Hematopoietic multipotent progenitor cell treated with erythropoietin and hydrocortisone succinate and interleukin-3 and kit ligand, for 15 days (in vitro differentiated cells): ENCODE data around the gene CR1.
"Not testable (repeated sequence)": the region's sequence is repeated elsewhere in the genome, so short reads cannot be mapped to it uniquely, and the experiment has no call there.

Experiments
- DNase-seq: peaks from one replicate; pipeline ENCODE4 v3.0.0-alpha.2; 2015; ENCODE audit warnings: low spot score

Gene CR1

DNA sequence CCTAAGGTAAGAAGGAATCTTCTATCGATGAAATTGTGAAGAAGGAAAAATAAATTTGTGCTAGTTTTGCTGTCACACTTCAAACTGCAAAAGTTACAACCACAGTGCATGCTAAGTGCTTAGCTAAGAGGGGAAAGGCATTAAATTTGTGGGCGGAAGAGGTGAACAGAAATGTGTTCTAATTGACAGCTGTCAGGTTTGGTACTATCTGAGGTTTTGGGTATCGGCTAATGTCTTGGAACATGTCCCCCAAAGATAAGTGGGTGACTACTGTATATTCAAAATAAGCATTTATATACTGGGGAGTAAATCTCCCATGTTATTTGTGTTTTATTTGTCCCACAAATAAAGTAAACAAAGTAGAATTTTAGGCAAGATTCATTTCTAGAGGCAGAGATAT, 8.0 kb downstream of the CR1 start:
- peak; percentile 53 for DNase-seq

GRCh38 chr1:207504438-207504837, 8.5 kb downstream of the CR1 start:
- no peak for DNase-seq

DNA sequence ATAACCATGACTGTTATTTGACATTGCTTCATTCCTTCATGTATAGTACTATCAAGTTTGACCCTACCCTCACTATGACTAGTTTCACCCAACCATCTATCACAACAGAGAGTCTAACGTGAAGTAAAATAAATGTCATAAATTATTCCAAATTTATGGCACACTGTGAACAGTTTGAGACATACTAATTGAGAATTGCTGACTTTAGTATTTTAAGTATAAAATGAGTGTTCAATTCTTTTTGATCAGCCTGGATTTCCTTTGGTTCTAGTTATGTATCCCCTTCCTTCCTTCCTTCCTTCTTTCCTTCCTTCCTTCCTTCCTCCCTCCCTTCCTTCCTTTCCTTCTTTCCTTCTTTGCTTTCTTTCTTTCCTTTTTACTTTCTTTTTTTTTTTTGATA, 14.5 kb downstream of the CR1 start:
- no peak for DNase-seq

GRCh38 chr1:207514890-207515289, 18.9 kb downstream of the CR1 start:
- no peak for DNase-seq

DNA sequence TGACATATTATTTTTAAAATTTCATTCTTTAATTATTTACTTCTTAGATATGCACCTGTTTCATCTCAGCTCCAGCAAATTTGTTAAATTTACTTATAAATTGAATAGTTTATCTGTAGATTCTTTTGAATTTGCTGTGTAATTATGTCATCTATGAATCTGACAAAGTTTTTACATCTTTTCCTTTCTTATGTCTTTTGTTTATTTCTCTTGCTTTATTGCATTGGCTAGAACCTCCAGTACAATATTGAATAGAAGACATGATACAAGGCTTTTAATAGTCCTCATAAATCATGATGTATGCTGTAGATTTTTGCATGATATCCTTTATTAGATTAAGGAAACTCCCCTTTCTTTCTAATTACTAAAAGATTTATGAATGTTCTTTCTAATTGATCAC, 20.8 kb downstream of the CR1 start:
- no peak for DNase-seq

DNA sequence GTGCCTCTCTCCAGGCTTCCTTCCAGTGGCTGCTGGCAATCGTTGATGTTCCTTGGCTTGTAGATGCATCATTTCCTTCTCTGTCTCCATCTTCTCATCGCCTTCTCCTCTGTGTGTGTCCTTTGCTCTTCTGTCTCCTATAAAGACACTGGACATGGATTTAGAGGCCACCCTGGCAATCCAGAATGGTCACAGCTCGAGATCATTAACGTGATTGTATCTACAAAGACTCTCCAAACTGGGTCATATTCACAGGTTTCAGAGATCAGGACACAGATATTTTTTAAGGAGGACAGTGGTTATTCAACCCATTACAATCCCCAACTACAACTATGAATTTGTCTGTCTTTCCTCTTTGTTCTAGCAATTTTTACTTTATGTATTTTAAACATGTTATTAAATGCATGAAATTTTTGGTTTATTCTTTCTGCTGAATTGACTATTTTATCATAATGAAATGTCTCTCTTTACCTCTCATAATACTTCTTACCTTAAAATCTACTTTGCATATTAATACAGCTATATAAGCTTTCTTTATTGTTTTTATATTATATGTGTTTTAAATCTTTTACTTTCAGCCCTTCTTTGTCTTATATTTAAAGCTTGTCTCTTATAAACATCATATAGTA, 22.8 kb downstream of the CR1 start:
- no peak for DNase-seq

DNA sequence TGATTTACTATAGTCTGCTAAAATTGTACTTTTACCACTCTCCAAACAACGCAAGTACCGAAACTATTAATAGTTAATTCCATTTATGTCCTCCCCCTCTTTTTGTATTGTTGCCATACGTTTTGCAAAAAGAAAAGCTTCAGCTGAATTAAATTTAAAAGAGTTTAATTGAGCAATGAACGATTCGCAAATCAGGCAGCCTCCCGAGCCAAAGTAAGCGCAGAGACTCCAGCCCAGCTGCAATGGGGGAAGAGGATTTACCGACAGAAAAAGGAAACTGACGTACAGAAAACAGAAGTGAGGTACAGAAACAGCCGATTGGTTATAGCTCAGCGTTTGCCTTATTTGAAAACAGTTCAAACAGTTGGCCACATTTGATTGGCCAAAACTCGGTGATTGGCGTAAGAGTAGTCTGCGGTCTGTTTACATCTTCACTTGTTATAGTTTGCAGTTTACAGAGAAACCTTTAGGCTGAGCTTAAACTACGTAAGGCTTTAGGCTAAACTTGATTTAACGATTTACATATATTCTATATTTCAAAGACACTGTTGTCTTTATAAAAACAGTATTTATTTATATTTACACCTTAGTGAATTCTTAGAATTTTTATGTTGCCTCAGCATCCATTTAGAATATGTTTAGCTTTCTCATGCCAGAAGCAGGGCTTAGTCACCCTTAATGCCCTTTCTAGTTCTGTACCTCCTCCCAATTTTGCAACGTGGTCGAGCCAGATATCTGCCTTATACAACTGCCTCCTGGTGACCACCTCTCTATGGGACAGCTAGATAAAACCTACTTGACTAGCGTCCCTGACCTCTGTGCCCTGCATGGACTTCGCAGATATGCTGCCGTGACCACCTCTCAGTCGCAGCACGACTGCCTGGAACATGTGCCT, 23.8 kb downstream of the CR1 start:
- peak; percentile 95 for DNase-seq

DNA sequence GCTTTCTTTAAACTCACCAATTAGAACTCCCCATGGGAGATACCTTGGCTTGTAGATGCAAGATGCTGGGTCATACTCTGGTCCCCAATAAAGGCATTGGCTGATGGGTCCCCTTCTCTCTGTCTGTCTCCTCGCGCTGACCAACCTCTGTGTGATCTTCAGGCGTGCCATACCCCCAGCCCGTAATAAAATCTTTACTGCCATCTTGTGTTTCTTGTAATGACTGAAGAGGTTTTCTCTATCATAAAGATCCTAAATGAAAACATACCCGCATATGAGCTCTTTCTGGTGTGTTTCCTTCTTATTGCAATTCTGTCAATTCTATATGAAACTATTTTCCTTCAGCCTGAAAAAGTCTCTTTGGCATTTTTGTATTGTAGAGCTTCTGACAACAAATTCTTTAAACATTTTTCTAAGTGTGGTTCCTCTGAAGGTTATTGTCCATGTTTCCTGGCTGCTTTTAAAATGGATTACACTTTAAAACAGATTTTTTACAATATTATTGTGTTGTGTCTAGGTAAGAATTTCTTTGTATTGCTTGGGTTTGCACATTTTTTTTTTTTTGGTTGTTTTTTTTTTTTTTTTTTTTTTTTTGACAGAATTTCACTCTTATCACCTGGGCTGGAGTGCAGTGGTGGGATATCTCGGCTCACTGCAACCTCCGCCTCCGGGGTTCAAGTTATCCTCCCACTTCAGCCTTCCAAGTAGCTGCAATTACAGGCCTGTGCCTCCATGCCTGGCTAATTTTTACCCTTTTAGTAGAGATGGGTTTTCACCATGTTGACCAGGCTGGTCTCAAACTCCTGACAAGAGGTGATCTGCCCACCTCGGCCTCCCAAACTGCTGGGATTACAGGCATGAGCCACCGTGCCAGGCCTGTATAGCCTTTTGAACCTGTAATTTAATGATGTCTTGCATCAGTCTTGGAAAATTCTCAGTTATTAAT, 24.7 kb downstream of the CR1 start:
- peak; percentile 83 for DNase-seq

DNA sequence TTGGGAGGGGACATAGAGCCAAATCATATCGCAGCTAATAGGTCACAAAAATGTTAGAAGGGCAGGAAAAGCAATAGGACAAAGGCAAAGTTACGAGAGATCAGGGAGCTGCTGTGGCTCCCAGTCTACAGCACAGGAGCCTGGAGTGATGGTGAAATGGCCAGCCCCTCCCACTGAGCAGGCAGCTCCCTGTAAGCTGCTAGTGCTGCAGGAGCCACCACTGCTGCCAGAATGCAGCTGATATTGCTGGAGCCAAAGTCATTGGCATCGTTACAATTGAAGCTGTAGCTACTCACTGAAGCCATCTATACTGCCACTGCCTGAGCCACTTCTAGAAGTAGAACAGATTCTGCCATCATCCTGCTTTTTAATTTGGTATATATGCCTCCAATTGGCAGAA, 29.3 kb downstream of the CR1 start:
- DNase-seq: not testable (repeated sequence)

DNA sequence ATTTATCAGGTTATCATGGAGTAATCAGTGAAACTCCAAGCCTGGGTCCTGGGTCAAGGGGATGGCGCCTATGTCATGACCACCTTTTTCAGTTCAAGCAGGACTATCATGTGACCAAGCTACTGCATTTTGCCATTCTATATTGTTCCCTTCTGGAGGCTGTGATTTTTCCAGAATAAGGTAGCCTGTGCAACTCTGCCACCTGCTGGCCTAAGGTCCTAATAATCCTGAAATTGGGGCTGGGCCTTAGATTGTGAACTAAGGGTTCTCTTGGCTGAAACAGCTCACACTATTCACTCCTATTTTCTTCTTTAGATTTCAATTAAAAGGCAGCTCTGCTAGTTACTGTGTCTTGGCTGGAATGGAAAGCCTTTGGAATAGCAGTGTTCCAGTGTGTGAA, 32.4 kb downstream of the CR1 start:
- not testable (repeated sequence) for DNase-seq

- not testable (repeated sequence) for DNase-seq
These were observed 40.3 kb downstream of the CR1 start for GRCh38 chr1:207536263-207536662.

GRCh38 chr1:207546677-207547357, 50.9 kb downstream of the CR1 start:
- DNase-seq: not testable (repeated sequence)

- not testable (repeated sequence) for DNase-seq
These were observed 58.9 kb downstream of the CR1 start for GRCh38 chr1:207554823-207555222.

DNA sequence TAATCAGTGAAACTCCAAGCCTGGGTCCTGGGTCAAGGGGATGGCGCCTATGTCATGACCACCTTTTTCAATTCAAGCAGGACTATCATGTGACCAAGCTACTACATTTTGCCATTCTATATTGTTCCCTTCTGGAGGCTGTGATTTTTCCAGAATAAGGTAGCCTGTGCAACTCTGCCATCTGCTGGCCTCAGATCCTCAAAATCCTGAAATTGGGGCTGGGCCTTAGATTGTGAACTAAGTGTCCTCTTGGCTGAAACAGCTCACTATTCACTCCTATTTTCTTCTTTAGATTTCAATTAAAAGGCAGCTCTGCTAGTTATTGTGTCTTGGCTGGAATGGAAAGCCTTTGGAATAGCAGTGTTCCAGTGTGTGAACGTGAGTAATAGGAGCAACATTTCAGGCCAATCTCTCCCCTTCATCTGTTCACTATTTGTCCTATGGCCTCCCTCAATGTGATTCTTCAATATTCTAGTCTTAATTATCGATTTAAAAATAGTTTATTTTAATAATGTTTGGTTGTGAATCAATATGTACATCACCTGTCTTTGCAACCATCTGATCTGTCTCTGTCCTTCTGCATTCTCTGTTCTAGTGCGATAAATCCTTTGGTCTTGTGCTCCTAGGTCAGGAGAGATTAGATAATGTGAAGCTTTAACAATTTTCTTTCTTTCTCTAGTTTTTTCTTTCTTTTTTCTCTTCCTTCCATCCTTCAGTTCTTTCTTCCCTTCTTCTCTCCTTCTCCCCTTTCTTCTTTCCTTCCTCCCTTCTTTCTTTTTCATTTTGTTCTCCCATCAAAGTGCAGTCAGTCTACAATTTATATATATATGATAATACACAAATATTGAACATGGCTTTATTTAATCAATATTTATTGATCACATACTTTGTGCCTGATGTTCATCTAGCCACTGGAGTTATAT, 69.8 kb downstream of the CR1 start:
- DNase-seq: peak; percentile 24

DNA sequence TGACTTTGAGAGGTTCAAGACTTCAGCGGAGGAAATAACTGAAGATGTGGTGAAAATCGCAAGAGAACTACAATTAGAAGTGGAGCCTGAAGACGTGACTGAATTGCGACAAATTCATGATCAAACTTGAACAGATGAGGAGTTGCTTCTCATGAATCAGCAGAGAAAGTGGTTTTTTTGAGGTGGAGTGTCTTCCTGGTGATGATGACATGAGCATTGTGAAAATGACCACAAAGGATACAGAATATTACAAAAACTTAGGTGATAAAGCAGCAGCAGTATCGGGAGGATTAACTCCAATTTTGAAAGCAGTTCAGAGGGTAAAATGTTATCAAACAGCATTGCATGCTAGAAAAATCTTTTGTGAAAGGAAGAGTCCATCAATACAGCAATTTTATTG, 76.0 kb downstream of the CR1 start:
- not testable (repeated sequence) for DNase-seq

GRCh38 chr1:207573074-207573473, 77.1 kb downstream of the CR1 start:
- not testable (repeated sequence) for DNase-seq

DNA sequence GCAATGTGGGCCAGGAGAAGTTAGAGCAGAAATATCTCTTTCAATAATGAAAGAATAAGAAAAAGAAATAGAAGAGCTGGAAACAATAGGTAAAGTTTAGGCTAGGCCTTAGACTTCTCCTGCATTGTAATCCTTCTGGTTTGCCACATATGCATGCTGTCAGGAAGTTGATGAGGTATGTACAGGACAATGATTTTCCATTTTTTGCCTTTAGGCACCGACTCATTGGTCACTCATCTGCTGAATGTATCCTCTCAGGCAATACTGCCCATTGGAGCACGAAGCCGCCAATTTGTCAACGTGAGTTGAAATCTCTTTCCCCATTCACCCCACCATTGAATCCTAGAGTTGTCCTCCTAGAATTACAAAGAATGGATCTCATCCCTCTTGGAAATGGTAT, 79.4 kb downstream of the CR1 start:
- DNase-seq: not testable (repeated sequence)

DNA sequence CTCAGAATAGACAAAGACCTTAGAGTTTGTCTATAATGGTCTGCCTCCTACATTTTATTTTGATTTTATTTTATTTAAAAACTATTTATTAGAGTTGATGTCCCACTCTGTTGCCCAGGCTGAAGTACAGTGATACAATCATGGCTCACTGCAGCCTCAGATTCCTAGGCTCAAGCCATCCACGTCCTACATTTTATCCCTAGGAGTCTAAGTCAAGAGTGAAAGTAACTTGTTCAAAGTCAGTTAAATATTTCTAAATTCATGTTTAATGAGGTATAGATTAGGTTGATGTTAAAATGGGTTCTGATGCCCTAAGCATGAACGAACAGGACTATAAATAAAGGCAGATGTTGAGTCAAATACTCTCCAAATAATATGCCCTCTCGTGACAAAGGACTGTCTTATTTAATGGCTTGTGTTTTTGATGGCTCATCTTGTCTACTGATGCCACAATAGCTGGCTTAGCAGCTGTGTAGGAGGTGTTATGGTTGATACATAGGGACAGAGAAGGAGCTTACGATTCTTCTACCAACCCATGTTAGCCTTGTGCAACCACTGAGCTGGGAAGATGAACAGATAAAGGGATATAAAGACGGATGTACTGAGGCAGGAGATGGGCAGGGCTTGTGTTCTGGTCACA, 83.0 kb downstream of the CR1 start:
- DNase-seq: no peak

DNA sequence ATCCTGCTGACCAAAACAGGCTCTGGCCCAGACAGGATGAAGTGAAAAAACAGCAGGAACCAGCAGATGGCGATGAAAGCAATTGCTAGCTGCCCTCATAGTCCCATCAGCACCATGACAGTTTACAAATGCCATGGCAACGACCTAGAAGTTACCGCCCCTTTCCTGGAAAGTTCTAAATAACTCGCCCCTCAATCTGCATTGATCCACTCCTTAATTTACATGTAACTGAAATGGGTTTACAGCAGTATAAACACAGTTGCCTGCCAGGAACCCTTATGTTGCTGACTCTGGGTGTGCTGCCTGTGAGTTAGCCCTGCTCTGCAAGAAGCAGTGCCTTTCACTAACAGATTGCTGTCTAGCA, 83.5 kb downstream of the CR1 start:
- DNase-seq: peak; percentile 87

GRCh38 chr1:207581496-207582153, 85.7 kb downstream of the CR1 start:
- DNase-seq: no peak
